ENCODE measurements around the gene ZNF761.

- TF ChIP-seq CTCF (IDR thresholded peaks at IDR 0.05) (peak in 3 of 6 experiments; percentile 20 to 43 (median 25)), POLR2A (IDR thresholded peaks at IDR 0.05) (peak in 1 of 2 donors; percentile 80)
Measured at GRCh38 chr19:53431399-53432087, at the start of gene ZNF761.

Measured in thyroid gland (tissue), 4 donors.